ENCODE measurements around the gene ZBTB43.
A peak's percentile ranks its signal among the peaks of the same experiment; 100 is the strongest.

The ZBTB43 gene

DNA sequence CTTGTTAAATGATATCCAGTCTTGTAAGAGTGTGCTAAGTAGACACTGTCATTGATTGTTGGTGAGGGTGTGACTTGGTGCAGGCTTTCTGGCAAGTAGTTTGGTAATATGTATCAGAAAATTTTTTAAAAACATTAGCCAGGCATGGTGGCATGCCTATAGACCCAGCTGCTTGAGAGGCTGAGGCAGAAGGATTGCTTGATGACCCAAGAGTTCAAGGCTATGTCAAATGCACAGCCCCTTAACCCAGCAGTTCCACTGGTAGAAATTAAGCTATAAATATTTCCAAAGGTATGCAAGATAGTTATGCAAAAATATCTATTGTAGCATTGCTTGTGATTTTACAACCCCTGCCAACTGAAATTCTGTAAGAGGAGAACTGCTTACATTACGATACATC, 24.2 kb downstream of the ZBTB43 start:
- DNase-seq (ENCODE audit: low spot score) = no peak

DNA sequence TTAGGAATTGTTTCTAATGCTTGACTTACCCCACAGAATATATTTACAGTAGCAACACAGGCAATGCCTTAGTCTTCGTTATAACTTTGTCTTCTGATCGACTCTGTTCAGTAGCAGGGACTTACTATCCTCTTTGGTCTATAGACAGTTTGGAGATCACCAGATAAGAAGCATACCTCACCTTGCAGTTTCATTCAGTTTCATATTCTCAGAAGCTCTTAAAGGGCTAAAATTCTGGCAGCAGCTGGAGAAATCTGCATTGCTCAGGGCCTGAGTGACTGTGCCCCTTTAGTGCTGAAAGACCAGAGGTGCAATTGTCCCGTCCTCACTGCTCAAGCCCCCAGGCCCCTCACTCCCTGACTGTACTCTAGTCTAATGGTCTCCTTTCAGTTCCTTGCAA, 26.0 kb downstream of the ZBTB43 start:
- no peak for DNase-seq (ENCODE audit: low spot score)

DNA sequence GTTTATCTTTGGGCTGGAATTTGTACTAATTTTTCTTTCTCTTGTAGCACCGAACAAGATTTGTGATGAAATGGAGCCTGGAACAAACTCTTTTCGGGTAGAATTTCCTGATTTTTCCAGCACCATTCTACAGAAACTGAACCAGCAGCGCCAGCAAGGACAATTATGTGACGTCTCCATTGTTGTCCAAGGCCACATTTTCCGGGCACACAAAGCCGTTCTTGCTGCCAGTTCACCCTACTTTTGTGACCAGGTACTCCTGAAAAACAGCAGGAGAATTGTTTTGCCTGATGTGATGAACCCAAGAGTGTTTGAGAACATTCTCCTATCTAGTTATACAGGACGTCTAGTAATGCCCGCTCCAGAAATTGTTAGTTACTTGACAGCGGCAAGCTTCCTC, 27.6 kb downstream of the ZBTB43 start:
- no peak for DNase-seq (ENCODE audit: low spot score)

DNA sequence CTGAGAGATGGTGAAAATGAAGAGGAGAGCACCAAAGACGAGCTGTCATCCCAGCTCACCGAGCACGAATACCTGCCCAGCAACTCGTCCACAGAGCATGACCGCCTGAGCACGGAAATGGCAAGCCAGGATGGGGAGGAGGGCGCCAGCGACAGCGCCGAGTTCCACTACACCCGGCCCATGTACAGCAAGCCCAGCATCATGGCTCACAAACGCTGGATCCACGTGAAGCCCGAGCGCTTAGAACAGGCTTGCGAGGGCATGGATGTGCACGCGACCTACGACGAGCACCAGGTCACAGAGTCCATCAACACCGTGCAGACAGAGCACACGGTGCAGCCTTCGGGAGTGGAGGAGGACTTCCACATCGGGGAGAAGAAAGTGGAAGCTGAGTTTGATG, 28.2 kb downstream of the ZBTB43 start:
- DNase-seq (ENCODE audit: low spot score) = no peak

DNA sequence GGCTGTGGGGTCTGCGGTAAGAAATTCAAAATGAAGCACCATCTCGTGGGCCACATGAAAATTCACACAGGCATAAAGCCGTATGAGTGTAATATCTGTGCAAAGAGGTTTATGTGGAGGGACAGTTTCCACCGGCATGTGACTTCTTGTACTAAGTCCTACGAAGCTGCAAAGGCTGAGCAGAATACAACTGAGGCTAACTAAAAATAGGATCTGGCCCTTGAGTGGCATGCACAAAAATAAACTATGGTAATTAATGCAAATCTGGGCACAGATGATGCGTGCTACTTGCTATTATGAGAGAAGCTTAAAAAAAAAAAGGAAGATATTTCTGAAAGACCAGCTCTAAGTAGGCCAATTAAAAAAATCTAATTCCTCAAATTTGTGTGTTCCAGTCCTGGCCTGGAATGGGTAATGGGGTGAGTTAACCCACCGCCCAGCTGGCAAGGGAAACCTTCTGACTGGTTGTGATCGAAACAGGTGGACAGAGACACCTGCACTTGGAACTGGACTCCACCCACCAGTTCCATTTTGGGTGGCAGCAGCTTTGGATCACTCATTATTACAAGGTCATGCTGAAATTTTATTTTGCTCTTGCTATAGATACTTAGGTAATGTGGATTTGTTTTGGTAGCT, 29.0 kb downstream of the ZBTB43 start:
- no peak for DNase-seq (ENCODE audit: low spot score)

DNA sequence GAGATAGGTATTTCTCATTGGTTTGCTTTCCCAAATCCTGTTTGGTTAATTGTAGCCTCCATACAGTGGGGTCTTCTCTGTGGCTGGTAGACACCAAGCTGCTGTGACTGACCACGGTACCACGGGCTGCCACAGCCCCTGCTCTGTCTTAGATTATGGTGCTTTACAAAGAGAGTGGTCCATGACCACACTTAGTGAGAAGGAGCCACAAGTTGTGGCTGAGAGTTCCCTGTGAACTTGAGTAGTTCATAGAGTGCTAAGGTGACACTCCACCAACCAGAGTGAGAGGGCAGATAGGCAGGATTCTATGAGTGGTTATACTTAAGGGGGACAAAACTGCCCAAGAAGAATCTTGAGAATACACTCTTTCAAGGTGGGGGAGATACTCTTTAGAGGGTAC, 29.8 kb downstream of the ZBTB43 start:
- DNase-seq (ENCODE audit: low spot score) = no peak

DNA sequence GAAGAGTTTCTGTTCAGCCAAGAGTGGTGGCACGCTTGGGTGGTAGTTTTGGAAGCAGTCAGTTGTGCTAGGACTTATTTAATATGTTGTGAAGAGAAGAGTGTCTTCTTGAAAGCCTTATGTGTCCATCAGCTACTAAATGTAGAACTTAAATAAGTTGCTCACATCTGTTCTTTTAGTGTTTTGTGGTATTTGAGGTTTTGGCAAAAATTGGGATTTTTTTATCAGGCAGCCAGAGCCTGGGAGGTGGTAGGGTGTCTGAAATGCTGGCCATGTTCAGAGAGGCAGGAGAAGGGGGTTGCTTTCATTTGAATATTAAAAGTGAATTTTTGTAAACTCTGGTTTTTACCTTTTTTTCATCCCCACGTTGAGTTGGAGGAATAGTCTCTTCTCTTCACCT, 31.4 kb downstream of the ZBTB43 start:
- no peak for DNase-seq (ENCODE audit: low spot score)

DNA sequence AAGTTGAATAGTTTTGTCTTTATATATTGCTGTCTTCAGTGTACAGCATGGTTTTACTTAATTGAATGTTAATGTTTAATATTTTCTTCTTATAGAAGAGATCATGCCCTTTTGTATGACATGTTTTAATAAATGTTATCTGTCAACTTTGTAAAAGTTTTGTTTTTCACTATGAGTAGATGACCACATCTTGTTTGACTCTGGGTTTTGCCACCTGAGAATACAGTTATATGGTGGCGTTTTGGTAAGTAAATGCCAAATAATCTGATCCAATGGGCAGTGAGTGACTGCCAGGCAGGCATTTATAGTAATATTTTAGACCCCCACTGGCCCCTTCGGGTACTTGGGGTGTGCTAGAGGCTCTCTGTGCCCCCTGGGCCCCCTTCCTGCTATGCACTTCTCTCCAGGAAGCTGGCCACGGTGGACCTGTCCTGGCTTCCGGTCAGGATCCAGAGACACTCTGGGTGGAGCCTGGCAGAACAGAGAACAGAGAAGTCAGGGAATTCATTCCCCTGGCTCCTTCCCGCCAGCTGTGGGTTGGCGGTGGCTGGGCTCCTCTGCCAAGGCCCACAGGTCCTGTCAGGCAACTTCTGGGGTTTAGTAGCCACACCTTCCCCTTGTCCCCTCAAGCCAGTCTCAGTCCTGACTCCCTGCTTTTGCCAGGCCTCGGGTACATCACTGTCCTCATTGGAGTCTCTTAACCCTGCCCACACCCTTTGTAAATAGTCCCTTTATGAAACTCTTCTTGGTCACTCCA, 33.4 kb downstream of the ZBTB43 start:
- no peak for DNase-seq (ENCODE audit: low spot score)

DNA sequence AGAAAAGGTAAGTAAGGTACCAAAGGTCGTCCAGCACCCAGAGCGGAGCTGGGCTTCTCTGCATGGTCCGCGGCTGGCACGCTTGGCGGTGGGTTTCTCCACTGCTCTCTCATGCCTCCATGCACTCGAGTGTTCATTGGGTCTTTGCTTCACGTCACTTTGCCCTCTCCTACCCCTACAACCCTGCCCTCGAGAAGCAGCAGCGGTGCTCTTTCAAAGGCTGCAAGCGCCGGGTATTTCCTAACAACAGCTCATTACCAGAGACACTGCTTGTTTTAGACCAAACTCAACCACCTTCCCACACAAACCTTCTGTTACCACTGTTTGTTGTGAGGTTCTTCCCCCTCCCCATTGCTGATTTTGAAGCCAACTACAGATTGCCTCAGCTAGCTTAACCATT, 34.1 kb downstream of the ZBTB43 start:
- no peak for DNase-seq (ENCODE audit: low spot score)

DNA sequence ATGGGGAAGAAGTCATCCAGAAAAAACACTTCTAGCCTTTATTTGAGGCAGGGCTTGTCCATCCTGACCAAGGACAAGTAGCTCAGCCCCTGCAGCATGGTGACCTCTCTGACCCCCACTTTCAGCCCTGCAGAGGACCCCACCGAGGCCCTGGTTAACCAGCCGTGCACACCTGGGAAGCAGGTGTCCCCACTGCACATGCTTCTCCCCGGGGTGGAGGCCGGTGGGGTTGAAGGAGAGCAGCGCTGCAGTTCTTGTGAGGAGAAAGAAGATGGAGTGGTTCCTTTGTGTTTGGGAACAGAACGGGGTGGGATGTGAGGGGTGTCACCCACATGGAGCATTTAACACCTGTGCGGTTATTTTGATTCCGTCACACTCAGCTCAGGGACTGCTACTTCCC, 34.5 kb downstream of the ZBTB43 start:
- no peak for DNase-seq (ENCODE audit: low spot score)

DNA sequence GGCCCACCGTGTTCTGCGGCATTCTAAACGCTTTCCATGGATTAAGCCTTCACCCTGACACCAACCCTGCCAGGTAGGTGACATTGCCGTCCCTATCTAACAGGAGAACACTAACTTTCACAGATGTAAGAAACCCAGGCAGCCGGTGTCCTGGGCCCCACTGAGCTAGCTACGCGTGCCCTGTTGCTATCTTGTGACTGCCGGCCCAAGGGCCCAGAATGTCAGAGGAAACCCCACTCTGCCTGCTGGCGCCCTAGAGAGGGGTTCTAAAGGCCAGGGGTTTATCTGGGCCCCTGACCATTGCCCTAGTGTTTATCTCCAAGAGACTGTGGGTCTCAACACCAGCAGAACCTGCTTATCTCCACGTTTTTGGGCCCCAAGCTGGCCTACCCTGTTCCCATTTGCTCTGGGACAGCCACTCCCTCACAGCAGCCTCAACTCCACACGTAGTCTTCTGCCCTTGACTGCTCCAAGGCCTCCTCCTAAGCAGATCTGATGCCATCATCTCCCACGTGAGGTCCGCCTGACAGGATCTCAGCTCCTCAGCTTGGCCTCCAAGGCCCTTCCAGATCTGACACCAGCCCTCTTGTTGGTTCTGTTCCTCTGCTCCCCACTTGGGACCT, 37.5 kb downstream of the ZBTB43 start:
- no peak for DNase-seq (ENCODE audit: low spot score)

DNA sequence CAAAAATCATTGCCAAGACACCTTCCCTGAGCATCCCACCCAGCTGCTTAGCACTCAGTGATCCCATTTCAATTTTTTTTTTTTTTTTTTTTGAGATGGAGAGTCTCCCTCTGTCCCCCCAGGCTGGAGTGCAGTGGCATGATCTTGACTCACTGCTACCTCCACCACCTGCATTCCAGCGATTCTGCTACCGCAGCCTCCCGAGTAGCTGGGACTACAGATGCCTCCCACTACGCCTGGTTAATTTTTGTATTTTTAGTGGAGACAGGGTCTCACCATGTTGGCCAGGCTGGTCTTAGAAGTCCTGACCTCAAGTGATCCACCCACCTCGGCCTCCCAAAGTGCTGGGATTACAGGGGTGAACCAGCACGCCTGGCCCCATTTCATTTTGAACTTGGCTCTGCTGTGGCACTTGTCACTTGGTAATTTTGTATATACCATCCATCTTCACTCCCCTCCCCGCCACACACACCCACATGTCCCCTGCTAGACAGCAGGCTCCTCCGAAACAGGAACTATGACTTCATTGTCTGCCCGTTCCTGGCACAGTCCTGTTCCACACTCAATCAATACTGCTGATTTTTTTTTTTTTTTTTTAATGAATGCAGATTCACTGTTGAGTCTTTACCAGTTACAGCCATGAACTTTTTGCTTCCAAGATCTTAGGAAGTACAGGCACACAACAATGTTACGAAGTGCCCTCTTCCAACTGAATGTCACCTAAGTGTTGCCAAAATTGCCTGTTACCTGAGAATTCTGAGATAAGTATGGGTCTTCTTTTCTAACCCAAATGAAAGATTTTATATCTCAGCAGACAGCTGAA, 38.3 kb downstream of the ZBTB43 start:
- DNase-seq (ENCODE audit: low spot score) = no peak

DNA sequence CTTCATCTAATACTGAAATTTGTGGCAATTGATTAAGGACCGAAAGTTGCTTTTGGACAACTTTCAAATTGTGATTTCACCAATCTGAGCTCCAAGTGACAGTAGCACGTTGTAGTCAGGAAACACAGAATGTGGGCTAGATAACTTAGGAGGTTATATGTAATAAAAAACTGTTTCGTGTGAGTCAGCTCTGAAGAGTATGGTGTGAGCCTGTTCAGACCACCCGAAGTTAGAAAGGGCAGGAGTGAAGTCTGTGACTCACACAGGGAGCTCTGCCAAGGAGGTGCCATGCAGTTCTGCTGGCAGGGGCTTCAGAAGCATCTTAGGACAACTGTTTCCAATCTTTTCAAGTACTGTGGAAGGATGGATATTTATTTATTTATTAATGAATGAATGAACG, 39.2 kb downstream of the ZBTB43 start:
- DNase-seq (ENCODE audit: low spot score) = no peak

DNA sequence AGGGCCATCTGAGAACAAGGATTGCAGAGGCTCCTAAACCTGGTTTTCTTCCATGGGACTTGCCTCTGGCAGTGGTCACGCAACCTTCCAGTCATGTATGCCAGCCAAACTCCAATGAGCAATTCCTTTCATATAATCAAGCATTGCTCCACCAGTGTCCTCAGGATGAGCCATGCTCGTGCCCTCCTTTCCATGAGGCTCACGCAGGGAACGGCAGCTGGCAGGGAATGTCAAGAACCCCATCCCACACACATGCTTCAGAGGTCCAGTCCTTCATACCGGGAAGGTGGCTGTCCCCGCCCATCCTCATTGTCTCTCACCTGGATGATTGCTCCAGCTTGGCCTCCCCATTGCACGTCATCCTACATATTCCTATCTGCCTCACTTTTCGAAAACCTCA, 42.2 kb downstream of the ZBTB43 start:
- no peak for DNase-seq (ENCODE audit: low spot score)

DNA sequence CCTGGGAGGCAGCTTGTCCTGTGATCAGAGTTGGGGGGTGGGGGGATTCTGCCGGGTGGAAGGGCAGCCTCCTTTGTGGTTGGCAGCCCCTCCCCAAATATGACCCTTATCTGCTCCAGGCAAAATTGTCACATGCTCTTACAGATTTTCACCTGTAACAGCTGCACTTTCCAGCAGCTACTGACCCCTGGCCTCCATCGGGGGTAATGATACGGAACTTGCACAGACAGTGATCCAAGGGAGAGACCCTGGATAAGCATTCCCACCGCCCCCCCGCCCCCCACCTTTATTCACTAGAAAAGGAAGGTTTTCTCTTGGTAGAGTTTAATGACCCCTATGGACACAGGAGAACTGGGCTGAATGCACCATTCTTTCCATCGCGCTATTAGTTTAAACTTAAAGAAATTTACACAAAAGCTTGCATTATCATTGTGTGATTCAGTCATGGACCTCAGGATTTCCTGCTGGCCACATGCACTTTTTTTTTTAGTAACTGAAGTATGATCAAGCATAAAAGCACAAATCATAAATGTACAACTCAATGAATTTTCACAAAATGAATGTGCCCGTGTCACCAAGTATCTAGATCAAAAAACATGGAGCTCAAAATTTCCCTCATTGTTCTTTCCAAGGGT, 44.9 kb downstream of the ZBTB43 start:
- DNase-seq (ENCODE audit: low spot score) = no peak

DNA sequence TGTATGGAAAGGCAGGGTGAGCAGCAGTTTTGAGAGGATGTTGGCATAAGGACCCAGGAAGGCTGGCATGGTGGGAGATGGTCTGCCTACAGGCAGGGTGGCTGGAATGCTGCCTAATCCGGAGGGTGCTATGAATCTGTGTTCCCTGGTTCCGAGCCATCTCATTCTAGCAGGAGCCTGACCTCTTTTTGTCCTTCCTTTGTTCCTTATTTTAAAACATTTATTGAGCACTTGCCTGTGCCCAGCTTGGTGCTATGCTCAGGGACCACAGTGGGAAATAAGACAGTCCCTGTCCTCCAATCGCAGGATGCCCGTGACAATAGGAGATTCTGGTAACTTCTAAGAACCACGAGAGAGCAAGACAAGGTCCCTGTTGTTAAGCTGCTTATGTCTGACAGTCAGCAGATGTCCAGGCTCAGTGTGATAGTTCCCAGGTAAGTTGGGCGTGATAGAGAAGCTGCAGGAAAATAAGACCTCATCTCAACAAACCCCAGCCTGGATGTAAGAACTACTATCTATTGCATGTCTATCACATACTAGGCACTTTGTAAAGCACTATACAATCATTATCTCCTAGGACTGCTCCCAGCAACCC, 46.5 kb downstream of the ZBTB43 start:
- DNase-seq (ENCODE audit: low spot score) = no peak

DNA sequence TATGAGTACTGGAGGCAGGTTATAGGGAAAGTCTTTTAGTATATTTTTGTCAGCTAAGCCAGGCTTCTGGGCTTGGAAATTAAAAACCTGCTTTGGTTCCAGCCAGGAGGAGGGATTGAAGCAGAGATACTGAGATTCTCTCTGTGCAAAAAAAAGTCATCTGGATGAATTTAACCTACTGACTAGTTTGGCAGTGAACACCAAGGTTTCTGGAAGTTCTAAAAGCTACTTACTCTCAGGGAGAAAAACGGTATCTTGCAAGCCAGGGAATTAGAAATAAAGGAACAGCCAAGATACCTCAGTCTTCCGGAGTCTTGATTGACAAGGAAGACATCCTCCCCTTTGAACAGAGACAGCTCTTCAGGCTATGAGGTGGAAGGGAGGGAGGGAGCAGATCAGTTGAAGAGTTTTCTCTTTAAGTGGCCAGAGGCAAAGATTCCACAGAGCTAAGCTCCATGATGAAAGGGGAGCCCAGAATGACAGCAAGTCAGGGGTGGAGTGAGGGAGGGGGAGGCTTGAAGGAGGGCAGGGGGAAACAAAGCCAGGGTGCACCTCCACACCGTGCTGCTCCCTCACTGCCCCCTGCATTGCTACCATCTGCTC, 47.3 kb downstream of the ZBTB43 start:
- DNase-seq (ENCODE audit: low spot score) = no peak

DNA sequence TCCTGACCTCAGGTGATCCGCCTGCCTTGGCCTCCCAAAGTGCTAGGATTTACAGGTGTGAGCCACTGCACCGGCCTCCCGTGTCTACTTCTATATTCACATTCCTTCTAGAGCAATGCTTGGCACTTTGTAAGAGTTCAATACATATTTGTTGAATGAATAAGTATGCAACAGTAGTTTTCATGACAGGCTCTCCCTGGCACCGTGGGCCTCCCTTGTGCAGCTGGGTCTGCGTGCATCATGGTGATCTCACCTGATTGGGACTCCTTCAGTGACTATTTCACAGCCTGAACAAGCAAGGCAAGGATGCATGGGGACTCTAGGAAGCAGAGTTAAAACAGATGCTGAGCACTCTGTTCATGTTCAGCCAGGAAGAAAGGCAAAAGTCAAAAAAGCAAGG, 48.8 kb downstream of the ZBTB43 start:
- no peak for DNase-seq (ENCODE audit: low spot score)

DNA sequence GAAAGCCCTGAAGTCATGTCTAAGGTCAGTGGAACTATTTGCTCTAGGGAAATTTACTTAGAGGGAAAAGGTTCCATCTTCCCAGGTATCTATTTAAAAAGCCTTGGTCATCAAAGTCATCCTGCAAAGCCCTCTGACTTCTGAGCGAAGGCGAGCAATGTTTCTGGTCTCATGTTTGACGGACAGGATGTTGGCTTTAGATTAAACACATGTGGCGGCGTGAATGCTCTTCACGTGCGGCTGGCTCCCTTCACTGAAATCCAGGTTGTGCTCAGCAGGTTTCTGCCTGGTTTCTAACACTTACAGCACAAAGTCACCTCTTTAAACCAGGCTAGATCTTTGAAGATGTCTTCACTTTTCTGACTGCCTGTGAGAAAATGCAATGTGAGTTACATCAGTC, 49.9 kb downstream of the ZBTB43 start:
- DNase-seq (ENCODE audit: low spot score) = no peak

DNA sequence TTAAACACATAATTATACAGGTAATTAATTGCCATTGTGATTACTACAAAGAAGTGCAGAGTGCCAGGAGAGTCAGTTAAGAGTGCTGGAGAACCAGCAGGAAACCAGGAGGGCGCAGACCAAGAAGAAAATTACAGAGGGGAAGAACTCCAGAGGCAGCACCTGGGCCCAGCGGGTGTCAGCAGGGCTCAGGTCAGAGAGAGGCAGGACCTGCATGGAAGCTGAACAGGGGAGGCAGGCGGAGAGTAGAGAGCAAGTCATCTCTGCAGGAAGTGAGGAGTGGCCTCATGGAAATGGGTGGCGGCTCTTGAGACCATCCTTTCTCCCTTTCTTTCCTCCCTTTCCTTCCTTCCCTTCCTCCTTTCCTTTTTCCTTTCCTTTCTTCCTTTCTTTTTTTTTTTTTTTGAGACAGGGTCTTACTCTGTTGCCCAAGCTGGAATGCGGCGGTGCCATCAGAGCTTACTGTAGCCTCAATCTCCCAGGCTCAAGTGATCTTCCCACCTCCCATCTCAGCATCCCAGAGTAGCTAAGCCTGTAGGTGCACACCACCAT, 51.6 kb downstream of the ZBTB43 start:
- DNase-seq (ENCODE audit: low spot score) = peak; percentile 35
